Astrocyte (in vitro differentiated cells and primary cell): ENCODE results near the gene PODNL1. TPM values are rescaled to one million over a fixed set of nuclear protein-coding genes. Genes with fewer than 3 reads are reported as not detected.
A peak's percentile ranks its signal among the peaks of the same experiment; 100 is the strongest.

Experiments
- DNase-seq: peaks from one replicate; pipeline ENCODE4 v3.0.0-alpha.2; 2010; ENCODE audit warnings: low read depth
- FAIRE-seq: peaks from 2 replicates; lab custom pipeline; 2011; peaks lifted over from hg19 to GRCh38; lab: Jason Lieb, UNC
- H2AFZ ChIP-seq: 2 replicates; pipeline ENCODE4 v1.6.0; 2012; ENCODE audit warnings: low read depth, low read length, inconsistent platforms
- H3K27ac ChIP-seq: 2 replicates; pipeline ENCODE4 v1.5.1; 2011; ENCODE audit warnings: low read depth, low read length, inconsistent platforms
- H3K27me3 ChIP-seq: 2 replicates; pipeline ENCODE4 v1.6.0; 2011; ENCODE audit warnings: low read length, inconsistent platforms; ENCODE audit not compliant: insufficient read depth
- H3K36me3 ChIP-seq: 2 replicates; pipeline ENCODE4 v1.5.1; 2011; ENCODE audit warnings: low read length, inconsistent platforms; ENCODE audit not compliant: insufficient read depth
- H3K4me1 ChIP-seq: 2 replicates; pipeline ENCODE4 v1.5.1; 2011; ENCODE audit warnings: low read length, inconsistent platforms; ENCODE audit not compliant: insufficient read depth
- H3K4me2 ChIP-seq: 2 replicates; pipeline ENCODE4 v1.6.0; 2012; ENCODE audit warnings: low read length, inconsistent platforms
- H3K4me3 ChIP-seq: 2 replicates; pipeline ENCODE4 v1.5.1; 2011; ENCODE audit warnings: low read depth, mild to moderate bottlenecking, low read length, inconsistent platforms; ENCODE audit not compliant: insufficient read depth
- H3K79me2 ChIP-seq: 2 replicates; pipeline ENCODE4 v1.6.0; 2012; ENCODE audit warnings: mild to moderate bottlenecking, low read length, inconsistent platforms; ENCODE audit not compliant: insufficient read depth
- H3K9ac ChIP-seq: 2 replicates; pipeline ENCODE4 v1.6.0; 2012; ENCODE audit warnings: mild to moderate bottlenecking, low read length, inconsistent platforms
- H3K9me3 ChIP-seq: 2 replicates; pipeline ENCODE4 v1.5.1; 2012; ENCODE audit warnings: low read depth, mild to moderate bottlenecking, low read length, inconsistent platforms; ENCODE audit not compliant: insufficient read depth
- H4K20me1 ChIP-seq: 2 replicates; pipeline ENCODE4 v1.6.0; 2012; ENCODE audit warnings: low read length, inconsistent platforms; ENCODE audit not compliant: insufficient read depth
- H3K27ac Mint-ChIP-seq: one replicate; pipeline ENCODE4 v1.8.0; 2021; ENCODE audit warnings: mild to moderate bottlenecking, mixed read lengths; ENCODE audit not compliant: unreplicated experiment
- H3K27me3 Mint-ChIP-seq: one replicate; pipeline ENCODE4 v1.8.0; 2021; ENCODE audit warnings: low read depth, mixed read lengths; ENCODE audit not compliant: unreplicated experiment
- H3K36me3 Mint-ChIP-seq: one replicate; pipeline ENCODE4 v1.8.0; 2021; ENCODE audit warnings: low read depth, mixed read lengths; ENCODE audit not compliant: unreplicated experiment
- H3K4me1 Mint-ChIP-seq: one replicate; pipeline ENCODE4 v1.8.0; 2021; ENCODE audit warnings: low read depth, mixed read lengths; ENCODE audit not compliant: unreplicated experiment
- H3K4me3 Mint-ChIP-seq: one replicate; pipeline ENCODE4 v1.8.0; 2021; ENCODE audit warnings: mild to moderate bottlenecking, moderate library complexity, mixed read lengths; ENCODE audit not compliant: unreplicated experiment
- H3K9me3 Mint-ChIP-seq: one replicate; pipeline ENCODE4 v1.8.0; 2021; ENCODE audit warnings: mild to moderate bottlenecking, mixed read lengths; ENCODE audit not compliant: unreplicated experiment
- EZH2 ChIP-seq: IDR thresholded peaks from 2 replicates; pipeline ENCODE4 v1.6.1; 2012; ENCODE audit warnings: mild to moderate bottlenecking, low read length, inconsistent platforms; ENCODE audit not compliant: insufficient read depth
- total RNA-seq: library from RNA; stranded (reverse); gene quantifications from 2 replicates; pipeline ENCODE4 v1.2.1, GENCODE V29; 2021
- TF ChIP-seq, protein P1 (sequence below): IDR thresholded peaks from 2 replicates; pipeline ENCODE4 v1.5.1; 2011; ENCODE audit warnings: low read depth, mild to moderate bottlenecking, inconsistent platforms, low read length, moderate library complexity; ENCODE audit not compliant: insufficient read depth

The PODNL1 gene
- total RNA-seq, 1 donor from 2014 or later, result 3.3 TPM

DNA sequence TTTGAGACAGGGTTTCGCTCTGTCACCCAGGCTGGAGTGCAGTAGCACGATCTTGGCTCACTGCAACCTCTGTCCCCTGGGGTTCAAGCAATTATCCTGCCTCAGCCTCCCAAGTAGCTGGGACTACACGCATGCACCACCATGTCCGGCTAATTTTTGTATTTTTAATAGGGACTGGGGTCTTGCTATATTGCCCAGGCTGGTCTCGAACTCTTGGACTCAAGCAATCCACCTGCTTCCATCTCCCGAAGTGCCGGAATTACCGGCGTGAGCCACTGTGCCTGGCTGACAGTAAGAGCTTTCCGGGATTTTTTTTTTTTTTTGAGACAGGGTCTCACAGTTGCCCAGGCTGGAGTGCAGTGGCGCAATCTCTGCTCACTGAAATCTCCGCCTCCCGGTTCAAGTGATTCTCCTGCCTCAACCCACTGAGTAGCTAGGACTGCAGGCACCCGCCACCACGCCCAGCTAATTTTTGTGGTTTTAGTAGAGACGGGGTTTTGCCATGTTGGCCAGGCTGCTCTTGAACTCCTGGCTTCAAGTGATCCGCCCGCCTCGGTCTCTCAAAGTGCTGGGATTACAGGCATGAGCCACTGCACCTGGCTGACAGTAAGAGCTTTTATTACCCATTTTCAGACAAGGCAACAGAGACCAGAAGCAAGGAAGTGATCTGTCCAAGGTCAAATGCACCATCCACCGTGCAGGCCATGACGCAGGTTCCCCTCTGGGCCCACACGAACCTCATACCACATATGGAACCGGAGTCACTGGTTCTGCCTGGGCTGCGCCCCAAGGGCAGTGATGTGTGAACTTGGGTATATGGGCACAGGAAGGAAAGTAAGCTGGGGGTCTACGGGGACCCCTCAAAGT is 46.9 kb upstream of the PODNL1 start:
- no peaks in the 10 kb centered on the region for H3K27me3 Mint-ChIP-seq
- Histone ChIP-seq H3K4me2 (no peak overlapping the region), H4K20me1 (peaks cover 5% of the 10 kb centered on the region), H3K4me3 (no peak overlapping the region), H3K36me3 (no peaks in the 10 kb centered on the region), H3K79me2 (no peaks in the 10 kb centered on the region), H3K9ac (no peak overlapping the region), H2AFZ (no peak overlapping the region), H3K27ac (no peak overlapping the region), H3K4me1 (peaks cover 9% of the 10 kb centered on the region), H3K27me3 (no peaks in the 10 kb centered on the region), H3K9me3 (no peaks in the 10 kb centered on the region)
- no peak for FAIRE-seq
- no peak for TF ChIP-seq EZH2
- TF ChIP-seq, protein P1, sequence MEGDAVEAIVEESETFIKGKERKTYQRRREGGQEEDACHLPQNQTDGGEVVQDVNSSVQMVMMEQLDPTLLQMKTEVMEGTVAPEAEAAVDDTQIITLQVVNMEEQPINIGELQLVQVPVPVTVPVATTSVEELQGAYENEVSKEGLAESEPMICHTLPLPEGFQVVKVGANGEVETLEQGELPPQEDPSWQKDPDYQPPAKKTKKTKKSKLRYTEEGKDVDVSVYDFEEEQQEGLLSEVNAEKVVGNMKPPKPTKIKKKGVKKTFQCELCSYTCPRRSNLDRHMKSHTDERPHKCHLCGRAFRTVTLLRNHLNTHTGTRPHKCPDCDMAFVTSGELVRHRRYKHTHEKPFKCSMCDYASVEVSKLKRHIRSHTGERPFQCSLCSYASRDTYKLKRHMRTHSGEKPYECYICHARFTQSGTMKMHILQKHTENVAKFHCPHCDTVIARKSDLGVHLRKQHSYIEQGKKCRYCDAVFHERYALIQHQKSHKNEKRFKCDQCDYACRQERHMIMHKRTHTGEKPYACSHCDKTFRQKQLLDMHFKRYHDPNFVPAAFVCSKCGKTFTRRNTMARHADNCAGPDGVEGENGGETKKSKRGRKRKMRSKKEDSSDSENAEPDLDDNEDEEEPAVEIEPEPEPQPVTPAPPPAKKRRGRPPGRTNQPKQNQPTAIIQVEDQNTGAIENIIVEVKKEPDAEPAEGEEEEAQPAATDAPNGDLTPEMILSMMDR, result no peak
- DNase-seq, result no peak
- H3K4me3 Mint-ChIP-seq, result peak overlapping the region; percentile 20
- H3K27ac Mint-ChIP-seq, result peak overlapping the region; percentile 41
- no peaks in the 10 kb centered on the region for H3K9me3 Mint-ChIP-seq
- peaks cover 9% of the 10 kb centered on the region for H3K36me3 Mint-ChIP-seq
- H3K4me1 Mint-ChIP-seq, result peaks cover 5% of the 10 kb centered on the region

DNA sequence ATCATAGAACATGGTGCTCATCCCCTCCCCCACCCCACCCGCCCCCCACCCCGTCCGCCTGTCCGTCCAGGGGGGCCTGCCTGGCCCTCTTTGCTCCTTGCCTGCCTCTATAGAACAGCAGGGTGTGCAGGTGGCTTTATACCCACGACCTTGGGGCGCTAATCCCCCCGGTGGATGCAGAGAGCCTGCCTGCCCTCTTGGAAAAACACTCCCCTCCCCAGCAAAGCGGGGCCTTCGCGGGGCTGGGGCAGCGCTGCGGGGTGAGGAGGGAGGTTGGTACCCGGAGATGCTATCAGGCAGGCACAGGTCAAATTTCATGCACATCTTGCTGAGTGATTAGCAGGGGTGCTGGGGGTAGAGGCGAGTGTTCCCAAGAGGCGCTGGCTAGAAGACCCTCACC is 46.0 kb upstream of the PODNL1 start:
- Histone ChIP-seq H3K27ac (no peak overlapping the region), H3K36me3 (no peaks in the 10 kb centered on the region), H3K9ac (no peak overlapping the region), H3K79me2 (no peaks in the 10 kb centered on the region), H3K4me1 (peaks cover 9% of the 10 kb centered on the region), H3K27me3 (no peaks in the 10 kb centered on the region), H3K4me2 (no peak overlapping the region), H2AFZ (no peak overlapping the region), H3K9me3 (no peaks in the 10 kb centered on the region), H4K20me1 (peaks cover 5% of the 10 kb centered on the region), H3K4me3 (no peak overlapping the region)
- FAIRE-seq, result no peak
- no peak overlapping the region for H3K27ac Mint-ChIP-seq
- H3K4me1 Mint-ChIP-seq, result peaks cover 5% of the 10 kb centered on the region
- no peaks in the 10 kb centered on the region for H3K27me3 Mint-ChIP-seq
- DNase-seq, result no peak
- H3K4me3 Mint-ChIP-seq, result no peak overlapping the region
- peaks cover 6% of the 10 kb centered on the region for H3K36me3 Mint-ChIP-seq
- no peaks in the 10 kb centered on the region for H3K9me3 Mint-ChIP-seq
- TF ChIP-seq EZH2, result no peak
- TF ChIP-seq, protein P1, result no peak
